DMS114 treated with DMSO at 0.1 percent for 48 hours (cell line): ENCODE results near the gene TRIM24.
"Not testable (repeated sequence)": the region's sequence is repeated elsewhere in the genome, so short reads cannot be mapped to it uniquely, and the experiment has no call there.

Source experiments
- DNase-seq: peaks from one replicate; lab custom pipeline; 2025; ENCODE audit not compliant: unreplicated experiment; lab: John Stamatoyannopoulos, UW

The TRIM24 gene

GRCh38 chr7:138460176-138460648 is at the start of gene TRIM24:
Gene TRIM24 (plus strand): TSS chr7:138460259. CDS start chr7:138460549, 290 bp downstream.
- no peak for DNase-seq

- DNase-seq: not testable (repeated sequence)
Observed at GRCh38 chr7:138412077-138412476, 48.0 kb upstream of the TRIM24 start.

DNA sequence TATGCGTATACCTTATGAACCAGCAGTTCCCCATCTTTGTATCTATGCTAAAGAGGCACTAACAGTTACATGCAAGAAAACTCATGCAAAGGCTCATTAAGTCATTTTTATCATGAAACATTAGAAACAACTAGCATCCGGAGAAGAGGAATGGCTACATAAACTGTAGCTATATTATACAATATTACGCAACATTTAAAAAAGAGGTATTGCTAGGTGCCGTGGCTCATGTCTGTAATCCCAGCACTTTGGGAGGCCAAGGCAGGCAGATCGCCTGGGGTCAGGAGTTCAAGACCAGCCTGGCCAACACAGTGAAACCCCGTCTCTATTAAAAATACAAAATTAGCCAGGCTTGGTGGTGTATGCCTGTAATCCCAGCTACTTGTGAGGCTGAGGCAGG is 47.1 kb upstream of the TRIM24 start:
- DNase-seq: not testable (repeated sequence)

DNA sequence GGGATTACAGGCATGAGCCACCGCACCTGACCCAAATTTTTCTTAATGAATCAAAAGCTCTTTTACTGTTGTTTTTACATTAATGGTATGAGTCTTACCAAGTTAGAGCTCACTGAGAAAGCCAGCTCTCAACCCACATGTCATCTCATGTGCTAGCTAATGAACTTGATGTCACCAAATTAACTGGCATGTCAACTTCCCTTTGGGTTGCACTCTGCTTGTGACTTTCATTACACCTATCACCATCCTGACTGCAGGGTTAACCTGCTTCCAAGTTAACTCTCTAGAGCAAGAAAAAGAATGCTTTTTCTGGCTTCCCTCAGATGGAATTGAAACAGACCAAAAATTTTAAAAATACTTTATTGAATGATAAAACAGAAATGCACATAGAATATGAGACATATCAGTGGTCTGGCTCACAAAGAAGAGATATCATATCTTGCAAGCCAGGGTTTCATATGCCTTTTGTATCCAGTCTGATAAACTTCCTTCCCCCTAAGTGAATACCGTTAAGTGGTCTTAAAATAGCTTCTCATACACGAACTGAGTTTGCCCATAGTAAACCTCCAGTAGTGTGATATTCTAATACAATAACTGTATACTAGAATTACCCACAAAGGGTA is 42.9 kb upstream of the TRIM24 start:
- no peak for DNase-seq

DNA sequence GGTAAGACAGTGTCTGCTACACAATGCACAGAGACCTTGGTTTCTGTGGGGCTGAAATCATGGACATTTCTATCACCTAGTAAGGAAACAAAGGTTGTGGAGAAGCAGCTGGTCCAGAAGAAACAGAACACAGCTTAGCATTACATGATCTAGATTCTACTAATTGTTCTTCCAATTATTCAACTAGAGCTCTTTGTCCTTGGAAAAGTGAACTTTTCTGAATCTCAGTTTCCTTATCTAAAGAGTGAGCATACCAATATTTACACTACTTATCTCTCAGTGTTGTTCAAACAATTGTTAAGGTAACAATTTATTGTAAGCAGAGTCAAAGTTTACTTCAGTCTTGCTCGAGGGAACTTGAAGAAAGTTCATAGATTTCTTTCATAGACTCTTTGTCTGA is 42.3 kb upstream of the TRIM24 start:
- no peak for DNase-seq

GRCh38 chr7:138418403-138418802 is 41.7 kb upstream of the TRIM24 start:
- DNase-seq: not testable (repeated sequence)

GRCh38 chr7:138425026-138425425 is 35.0 kb upstream of the TRIM24 start:
- no peak for DNase-seq

- DNase-seq: no peak
Observed at GRCh38 chr7:138429577-138430250, 30.3 kb upstream of the TRIM24 start.

DNA sequence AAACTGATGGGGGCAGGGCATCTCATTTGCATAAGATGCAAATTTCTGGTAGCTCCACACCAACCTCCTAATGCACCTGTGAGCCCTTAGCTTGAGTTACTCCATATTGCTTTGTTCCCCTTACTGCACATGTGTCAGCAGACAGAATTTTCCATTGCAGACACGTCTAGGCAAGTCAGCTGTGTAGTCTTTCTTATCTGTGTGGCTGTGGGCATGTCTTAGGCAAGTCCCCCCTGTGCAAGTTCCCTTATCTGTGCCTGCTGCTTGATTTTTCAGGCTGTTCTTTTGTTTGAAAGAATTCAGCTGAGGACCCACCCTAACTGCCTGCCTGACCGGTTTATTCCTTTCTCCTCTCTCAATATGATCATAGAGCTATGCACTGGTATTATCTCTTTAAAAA is 28.5 kb upstream of the TRIM24 start:
- DNase-seq: no peak

GRCh38 chr7:138433583-138434443 is 26.2 kb upstream of the TRIM24 start:
- DNase-seq: no peak

- DNase-seq: no peak
Observed at GRCh38 chr7:138434597-138435019, 25.5 kb upstream of the TRIM24 start.

DNA sequence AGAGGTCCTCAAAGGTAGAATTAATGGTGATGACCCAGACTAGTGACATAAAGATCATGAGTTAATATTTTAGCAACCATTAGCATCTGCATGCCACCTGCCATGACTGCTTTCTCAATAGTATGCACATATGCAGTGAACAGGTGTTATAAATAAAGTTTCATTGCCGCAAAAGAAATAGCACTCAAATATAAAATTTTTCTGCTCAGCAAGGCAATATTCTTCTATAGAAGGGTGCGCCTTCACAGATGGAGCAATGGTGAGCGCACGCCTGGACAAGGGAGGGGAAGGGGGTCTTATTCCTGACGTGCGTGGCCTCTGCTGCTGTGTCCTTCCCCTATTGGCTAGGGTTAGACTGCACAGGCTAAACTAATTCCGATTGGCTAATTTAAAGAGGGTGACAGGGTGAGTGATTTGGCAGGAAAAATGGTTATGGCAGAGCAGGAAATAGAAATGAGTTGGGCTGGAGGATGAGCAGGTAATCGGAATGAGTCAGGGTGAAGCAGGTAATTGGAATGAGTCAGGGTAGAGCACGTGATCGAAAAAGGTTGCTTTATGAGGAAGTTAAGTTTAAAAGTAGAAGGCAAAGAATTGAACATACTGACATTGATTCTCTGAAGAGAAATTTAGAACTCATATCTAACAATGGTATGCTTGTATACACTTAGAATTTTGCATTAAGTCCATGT is 24.7 kb upstream of the TRIM24 start:
- DNase-seq: no peak

- no peak for DNase-seq
Observed at GRCh38 chr7:138436388-138436787, 23.7 kb upstream of the TRIM24 start.

DNA sequence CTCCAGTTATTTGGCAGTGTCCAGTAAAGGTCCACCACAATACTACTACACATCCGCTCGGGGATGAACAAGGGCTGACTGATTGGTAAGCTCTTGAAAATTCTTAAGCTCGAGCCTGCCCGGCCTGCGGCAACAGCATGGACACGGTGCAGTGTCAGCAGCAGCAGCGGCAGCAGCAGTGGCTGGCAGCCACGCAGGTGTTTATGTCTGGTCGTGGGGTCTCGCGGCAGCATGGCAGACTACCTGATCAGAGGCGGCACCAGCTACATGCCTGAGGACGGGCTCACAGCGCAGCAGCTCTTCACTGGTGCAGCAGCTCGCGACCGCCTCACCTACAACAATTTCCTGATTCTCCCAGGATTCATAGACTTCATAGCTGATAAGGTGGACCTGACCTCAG is 19.6 kb upstream of the TRIM24 start:
- DNase-seq: no peak

GRCh38 chr7:138442822-138443221 is 17.2 kb upstream of the TRIM24 start:
- DNase-seq: no peak

GRCh38 chr7:138449580-138449979 is 10.5 kb upstream of the TRIM24 start:
- DNase-seq: no peak

DNA sequence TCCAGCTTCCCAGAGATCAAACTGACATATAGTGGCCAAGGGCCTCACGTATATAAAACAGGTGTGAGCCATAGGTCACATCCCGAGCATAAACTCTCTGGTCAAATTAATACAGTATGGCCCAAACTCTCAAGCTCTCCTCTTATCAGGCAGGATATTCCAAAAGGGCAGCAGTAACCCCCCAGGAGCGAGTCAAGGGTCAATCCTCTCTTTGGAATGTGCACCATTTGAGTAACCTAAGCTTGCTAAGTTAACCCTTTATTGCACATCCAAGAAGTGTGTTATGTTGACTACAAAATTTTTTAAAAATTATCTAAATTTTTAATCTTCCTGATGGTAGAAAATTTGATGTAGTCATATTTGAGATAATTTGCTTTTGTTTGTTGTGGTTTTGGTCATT is 4.5 kb upstream of the TRIM24 start:
- no peak for DNase-seq

DNA sequence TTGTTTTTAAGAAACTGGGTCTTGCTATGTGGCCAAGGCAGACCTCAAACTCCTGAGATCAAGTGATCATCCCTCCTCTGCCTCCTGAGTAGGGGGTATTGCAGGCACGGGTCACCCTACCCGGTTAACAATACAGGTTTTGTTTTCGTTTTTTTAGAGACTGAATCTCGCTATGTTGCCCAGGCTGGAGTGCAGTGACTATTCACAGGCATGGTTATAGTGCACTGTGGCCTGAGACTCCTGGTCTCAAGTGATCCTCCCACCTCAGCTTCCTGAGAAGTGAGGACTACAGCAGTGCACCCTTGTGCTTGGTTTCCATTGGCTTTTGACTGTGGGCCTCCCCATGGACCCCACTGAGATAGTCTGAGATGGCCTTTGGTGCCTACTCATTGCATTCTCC is 3.8 kb upstream of the TRIM24 start:
- no peak for DNase-seq

DNA sequence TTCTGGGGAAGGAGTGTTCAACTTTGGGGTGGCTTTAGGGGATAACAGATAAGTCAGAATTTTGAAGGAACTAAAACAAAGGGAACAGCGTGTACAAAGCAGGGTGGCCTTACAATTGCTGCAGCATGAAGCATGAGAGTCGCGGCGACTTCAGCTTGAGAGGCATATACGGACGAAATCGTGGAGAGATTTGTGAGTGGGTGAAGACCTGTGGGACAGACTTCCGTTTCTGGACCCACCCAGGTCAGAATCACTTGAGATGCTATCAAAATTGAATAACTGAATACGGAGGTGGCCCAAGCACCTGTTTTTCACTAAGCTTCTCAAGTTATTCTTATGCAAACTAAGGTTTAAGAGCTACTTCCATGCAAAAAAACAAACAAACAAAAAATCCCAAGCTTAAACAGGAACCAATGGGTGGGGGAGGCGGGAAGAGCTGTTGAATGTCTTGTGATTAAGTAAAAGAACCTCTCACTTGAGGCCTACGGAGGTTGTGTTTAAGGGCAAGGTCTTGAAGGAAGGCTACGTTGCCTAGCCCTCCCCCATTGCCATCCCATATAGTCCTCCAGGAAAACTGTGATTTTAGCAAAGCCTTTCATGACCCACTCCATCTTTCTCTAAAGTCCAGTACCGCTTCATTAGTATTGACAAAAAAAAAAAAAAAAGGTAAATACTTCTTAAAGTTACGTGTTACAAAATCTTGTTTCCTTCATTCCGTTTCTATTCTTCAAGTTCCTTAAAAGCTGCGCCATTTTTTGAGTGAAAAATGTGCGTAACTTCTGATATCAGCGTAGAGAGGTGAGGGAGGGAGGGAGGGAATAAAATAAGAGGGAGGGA is 1.3 kb upstream of the TRIM24 start:
- DNase-seq: no peak
